Progenitor cell of endocrine pancreas (in vitro differentiated cells): ENCODE data around the gene HMCES. TPM values are rescaled to one million over a fixed set of nuclear protein-coding genes. Genes with fewer than 3 reads are reported as not detected.

ENCODE experiments used
- DNase-seq: peaks from one replicate; pipeline ENCODE4 v3.0.0; 2021; ENCODE audit warnings: low spot score; ENCODE audit not compliant: unreplicated experiment
- H3K27ac Mint-ChIP-seq: 2 replicates; pipeline ENCODE4 v1.8.0; 2021; ENCODE audit warnings: mild to moderate bottlenecking, moderate library complexity, mixed read lengths
- H3K27me3 Mint-ChIP-seq: 2 replicates; pipeline ENCODE4 v1.8.0; 2021; ENCODE audit warnings: mixed read lengths
- H3K36me3 Mint-ChIP-seq: 2 replicates; pipeline ENCODE4 v1.8.0; 2022; ENCODE audit warnings: mixed read lengths; ENCODE audit not compliant: insufficient read depth
- H3K4me1 Mint-ChIP-seq: 2 replicates; pipeline ENCODE4 v1.8.0; 2021; ENCODE audit warnings: low read depth, mixed read lengths
- H3K4me3 Mint-ChIP-seq: 2 replicates; pipeline ENCODE4 v1.8.0; 2021; ENCODE audit warnings: low read depth, mild to moderate bottlenecking, moderate library complexity, mixed read lengths
- H3K9me3 Mint-ChIP-seq: 2 replicates; pipeline ENCODE4 v1.8.0; 2021; ENCODE audit warnings: low read depth, mixed read lengths
- CTCF ChIP-seq: fragments of 200-600 bp; sonication (generic); IDR thresholded peaks from one replicate; pipeline ENCODE4 v1.5.0; 2021; ENCODE audit warnings: antibody characterized with exemption, mild to moderate bottlenecking; ENCODE audit not compliant: unreplicated experiment
- total RNA-seq: library from RNA; stranded (reverse); gene quantifications from 2 replicates; pipeline ENCODE4 v1.2.1, GENCODE V29; 2021

The HMCES gene
- total RNA-seq, 1 donor from 2014 or later, result 35.3 TPM

- H3K27ac Mint-ChIP-seq, result no peak overlapping the region
- no peaks in the 10 kb centered on the region for H3K27me3 Mint-ChIP-seq
- H3K4me1 Mint-ChIP-seq, result no peaks in the 10 kb centered on the region
- H3K9me3 Mint-ChIP-seq, result no peaks in the 10 kb centered on the region
- TF ChIP-seq CTCF, result no peak
- no peak overlapping the region for H3K4me3 Mint-ChIP-seq
- H3K36me3 Mint-ChIP-seq, result peaks cover 8% of the 10 kb centered on the region
- no peak for DNase-seq
Observed at GRCh38 chr3:129288446-129288845, 9.8 kb downstream of the HMCES start.

- H3K4me1 Mint-ChIP-seq, result no peaks in the 10 kb centered on the region
- no peak overlapping the region for H3K27ac Mint-ChIP-seq
- H3K36me3 Mint-ChIP-seq, result peaks cover 10% of the 10 kb centered on the region
- no peaks in the 10 kb centered on the region for H3K27me3 Mint-ChIP-seq
- DNase-seq, result no peak
- H3K4me3 Mint-ChIP-seq, result no peak overlapping the region
- TF ChIP-seq CTCF, result no peak
- H3K9me3 Mint-ChIP-seq, result no peaks in the 10 kb centered on the region
Observed at GRCh38 chr3:129289201-129289921, 10.7 kb downstream of the HMCES start.

- no peak overlapping the region for H3K27ac Mint-ChIP-seq
- no peak for TF ChIP-seq CTCF
- H3K36me3 Mint-ChIP-seq, result peaks cover 14% of the 10 kb centered on the region
- H3K27me3 Mint-ChIP-seq, result no peaks in the 10 kb centered on the region
- H3K4me1 Mint-ChIP-seq, result no peaks in the 10 kb centered on the region
- H3K4me3 Mint-ChIP-seq, result no peak overlapping the region
- DNase-seq, result no peak
- H3K9me3 Mint-ChIP-seq, result no peaks in the 10 kb centered on the region
Observed at GRCh38 chr3:129291236-129291886, 12.7 kb downstream of the HMCES start.

GRCh38 chr3:129295286-129295685 lies 16.6 kb downstream of the HMCES start:
- Mint-ChIP-seq H3K9me3 (no peaks in the 10 kb centered on the region), H3K4me1 (no peaks in the 10 kb centered on the region), H3K4me3 (no peak overlapping the region), H3K27me3 (no peaks in the 10 kb centered on the region), H3K36me3 (peaks cover 17% of the 10 kb centered on the region), H3K27ac (no peak overlapping the region)
- no peak for TF ChIP-seq CTCF
- no peak for DNase-seq

- TF ChIP-seq CTCF, result no peak
- Mint-ChIP-seq H3K27me3 (no peaks in the 10 kb centered on the region), H3K9me3 (no peaks in the 10 kb centered on the region), H3K4me3 (no peak overlapping the region), H3K27ac (peak overlapping the region; percentile 12), H3K36me3 (peaks cover 11% of the 10 kb centered on the region), H3K4me1 (peaks cover 12% of the 10 kb centered on the region)
- DNase-seq, result no peak
Observed at GRCh38 chr3:129304146-129304961, 25.7 kb downstream of the HMCES start.
